PC-9 (cell line): ENCODE data around the gene SPPL3. TPM values are rescaled to one million over a fixed set of nuclear protein-coding genes. Genes with fewer than 3 reads are reported as not detected.

Experiments used
- BruUV-seq: library from RNA; stranded (reverse); fragments of 400-500 nt; replicated peaks from 2 replicates; lab custom pipeline; 2021; lab: Mats Ljungman, UMichigan
- CTCF ChIA-PET: fragments of 300-600 bp; sonication (Branson Sonifier 250); formaldehyde crosslinking; loops from one replicate; lab custom pipeline; 2022; ENCODE audit warnings: antibody characterized with exemption; lab: Charles Lee
- POLR2A ChIA-PET: fragments of 300-600 bp; sonication (Branson Sonifier 250); formaldehyde crosslinking; loops from one replicate; lab custom pipeline; 2022; ENCODE audit warnings: antibody characterized with exemption; ENCODE audit not compliant: unreplicated experiment; lab: Charles Lee
- DNase-seq, 2 experiments: peaks; one replicate each; pipeline versions ENCODE4 v3.0.0 to v3.0.0-alpha.2; 2015 to 2022; ENCODE audit warnings: mixed read lengths in 1 of 2
- H2AFZ ChIP-seq: fragments of 200-600 bp; sonication (generic); 2 replicates; pipeline ENCODE4 v1.8.1; 2017; ENCODE audit warnings: antibody characterized with exemption
- H3F3A ChIP-seq: fragments of 200-600 bp; sonication (generic); 2 replicates; pipeline ENCODE4 v1.8.1; 2017; ENCODE audit warnings: antibody characterized with exemption, mild to moderate bottlenecking, low read depth; ENCODE audit not compliant: insufficient read depth
- H3K27ac ChIP-seq: fragments of 200-600 bp; sonication (generic); 2 replicates; pipeline ENCODE4 v1.6.1; 2016; ENCODE audit warnings: mixed run types
- H3K27me3 ChIP-seq: fragments of 200-600 bp; sonication (generic); 2 replicates; pipeline ENCODE4 v1.6.1; 2016; ENCODE audit warnings: low read depth, mixed run types; ENCODE audit not compliant: insufficient read depth
- H3K36me3 ChIP-seq: fragments of 200-600 bp; sonication (generic); 2 replicates; pipeline ENCODE4 v1.6.1; 2016; ENCODE audit warnings: low read depth, mixed run types
- H3K4me1 ChIP-seq: fragments of 200-600 bp; sonication (generic); replicated peaks from 2 replicates; pipeline ENCODE4 v1.6.1; 2016; ENCODE audit warnings: mixed run types; ENCODE audit not compliant: insufficient read depth
- H3K4me2 ChIP-seq: fragments of 200-600 bp; sonication (generic); 2 replicates; pipeline ENCODE4 v1.6.1; 2017; ENCODE audit warnings: mixed run types
- H3K4me3 ChIP-seq: fragments of 200-600 bp; sonication (generic); 2 replicates; pipeline ENCODE4 v1.6.1; 2016; ENCODE audit warnings: mixed run types
- H3K79me2 ChIP-seq: fragments of 200-600 bp; sonication (generic); 2 replicates; pipeline ENCODE4 v1.6.1; 2017; ENCODE audit warnings: low read depth, mixed run types
- H3K9me2 ChIP-seq: fragments of 200-600 bp; sonication (generic); 2 replicates; pipeline ENCODE4 v1.8.1; 2017; ENCODE audit warnings: mild to moderate bottlenecking; ENCODE audit not compliant: insufficient read depth
- H3K9me3 ChIP-seq: fragments of 200-600 bp; sonication (generic); 2 replicates; pipeline ENCODE4 v1.8.1; 2016; ENCODE audit warnings: low read depth; ENCODE audit not compliant: insufficient read depth
- H4K20me1 ChIP-seq: fragments of 200-600 bp; sonication (generic); 2 replicates; pipeline ENCODE4 v1.8.1; 2017; ENCODE audit not compliant: insufficient read depth
- EZH2 ChIP-seq: fragments of 200-600 bp; sonication (generic); IDR thresholded peaks from 2 replicates; pipeline ENCODE4 v1.8.0; 2017; ENCODE audit warnings: antibody characterized with exemption, low read depth
- intact Hi-C: fragments of 100-400 bp; cut with micrococcal nuclease; formaldehyde crosslinking; loops from one replicate; pipeline ENCODE4 v1.10.0; 2022; ENCODE audit not compliant: unreplicated experiment
- total RNA-seq: library from RNA; stranded (reverse); gene quantifications from 2 replicates; pipeline ENCODE4 v1.2.3, GENCODE V29; 2021
- TF ChIP-seq, protein P1 (sequence below): fragments of 200-600 bp; sonication (generic); conservative IDR thresholded peaks from 2 replicates; pipeline ENCODE4 v1.6.1; 2017; ENCODE audit warnings: mixed run types, antibody characterized with exemption, mild to moderate bottlenecking, moderate library complexity

Gene SPPL3
- total RNA-seq, 1 experiment from 2014 or later = 44.7 TPM

DNA sequence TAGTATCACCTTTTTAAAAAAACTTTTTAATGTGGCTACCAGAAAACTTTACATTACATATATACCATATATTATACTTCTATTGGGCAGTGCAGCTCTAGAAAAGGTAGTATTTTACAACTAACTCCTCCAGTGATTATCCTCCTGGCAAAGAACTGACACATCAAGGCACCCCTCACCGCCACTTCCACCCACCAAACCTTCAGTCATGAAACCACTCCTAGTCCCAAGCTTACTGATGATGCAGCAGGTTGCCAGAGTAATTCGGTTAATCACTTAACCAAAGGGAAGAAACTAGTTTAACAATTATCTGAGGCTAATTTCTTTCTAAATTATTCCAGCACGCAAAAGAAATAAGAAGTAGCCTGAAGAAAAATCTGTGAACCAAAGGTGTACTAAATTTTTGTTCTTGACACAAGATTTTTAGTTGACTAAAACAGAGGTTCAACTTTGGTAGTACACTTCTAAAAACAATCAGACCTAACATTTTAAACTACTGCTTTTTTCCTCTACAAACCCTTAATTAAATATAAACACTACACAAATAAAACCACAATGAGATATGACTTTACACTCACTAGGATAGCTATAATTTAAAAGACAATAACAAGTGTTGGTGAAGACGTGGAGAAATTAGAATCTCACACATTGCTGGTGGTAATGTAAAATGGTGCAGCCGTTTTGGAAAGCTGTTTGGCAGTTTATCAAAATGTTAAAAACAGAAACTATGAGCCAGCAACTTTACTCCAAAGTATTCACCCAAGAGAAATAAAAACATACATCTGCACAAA is 16.7 kb downstream of the SPPL3 start:
- H3K4me1 ChIP-seq = no peaks in the 10 kb centered on the region
- H3K9me3 ChIP-seq = no peaks in the 10 kb centered on the region
- POLR2A ChIA-PET = no interaction called here
- H3K79me2 ChIP-seq = peaks cover 82% of the 10 kb centered on the region
- no peaks in the 10 kb centered on the region for H3K27me3 ChIP-seq
- no peak for DNase-seq
- H2AFZ ChIP-seq = no peak overlapping the region
- H3K4me3 ChIP-seq = no peak overlapping the region
- BruUV-seq = no TSS peak
- peaks cover 52% of the 10 kb centered on the region for H4K20me1 ChIP-seq
- intact Hi-C loops = no loop called here
- no peak overlapping the region for H3K27ac ChIP-seq
- H3K36me3 ChIP-seq = no peaks in the 10 kb centered on the region
- no peaks in the 10 kb centered on the region for H3K9me2 ChIP-seq
- no peak overlapping the region for H3K4me2 ChIP-seq
- TF ChIP-seq EZH2 = no peak
- TF ChIP-seq, protein P1, sequence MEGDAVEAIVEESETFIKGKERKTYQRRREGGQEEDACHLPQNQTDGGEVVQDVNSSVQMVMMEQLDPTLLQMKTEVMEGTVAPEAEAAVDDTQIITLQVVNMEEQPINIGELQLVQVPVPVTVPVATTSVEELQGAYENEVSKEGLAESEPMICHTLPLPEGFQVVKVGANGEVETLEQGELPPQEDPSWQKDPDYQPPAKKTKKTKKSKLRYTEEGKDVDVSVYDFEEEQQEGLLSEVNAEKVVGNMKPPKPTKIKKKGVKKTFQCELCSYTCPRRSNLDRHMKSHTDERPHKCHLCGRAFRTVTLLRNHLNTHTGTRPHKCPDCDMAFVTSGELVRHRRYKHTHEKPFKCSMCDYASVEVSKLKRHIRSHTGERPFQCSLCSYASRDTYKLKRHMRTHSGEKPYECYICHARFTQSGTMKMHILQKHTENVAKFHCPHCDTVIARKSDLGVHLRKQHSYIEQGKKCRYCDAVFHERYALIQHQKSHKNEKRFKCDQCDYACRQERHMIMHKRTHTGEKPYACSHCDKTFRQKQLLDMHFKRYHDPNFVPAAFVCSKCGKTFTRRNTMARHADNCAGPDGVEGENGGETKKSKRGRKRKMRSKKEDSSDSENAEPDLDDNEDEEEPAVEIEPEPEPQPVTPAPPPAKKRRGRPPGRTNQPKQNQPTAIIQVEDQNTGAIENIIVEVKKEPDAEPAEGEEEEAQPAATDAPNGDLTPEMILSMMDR = no peak
- CTCF ChIA-PET = interaction anchor here (0.5 kb wide), 1 partner anchor 772 kb away, joined by 16 read pairs; no protein-coding TSS in a partner anchor
- no peaks in the 10 kb centered on the region for H3F3A ChIP-seq

DNA sequence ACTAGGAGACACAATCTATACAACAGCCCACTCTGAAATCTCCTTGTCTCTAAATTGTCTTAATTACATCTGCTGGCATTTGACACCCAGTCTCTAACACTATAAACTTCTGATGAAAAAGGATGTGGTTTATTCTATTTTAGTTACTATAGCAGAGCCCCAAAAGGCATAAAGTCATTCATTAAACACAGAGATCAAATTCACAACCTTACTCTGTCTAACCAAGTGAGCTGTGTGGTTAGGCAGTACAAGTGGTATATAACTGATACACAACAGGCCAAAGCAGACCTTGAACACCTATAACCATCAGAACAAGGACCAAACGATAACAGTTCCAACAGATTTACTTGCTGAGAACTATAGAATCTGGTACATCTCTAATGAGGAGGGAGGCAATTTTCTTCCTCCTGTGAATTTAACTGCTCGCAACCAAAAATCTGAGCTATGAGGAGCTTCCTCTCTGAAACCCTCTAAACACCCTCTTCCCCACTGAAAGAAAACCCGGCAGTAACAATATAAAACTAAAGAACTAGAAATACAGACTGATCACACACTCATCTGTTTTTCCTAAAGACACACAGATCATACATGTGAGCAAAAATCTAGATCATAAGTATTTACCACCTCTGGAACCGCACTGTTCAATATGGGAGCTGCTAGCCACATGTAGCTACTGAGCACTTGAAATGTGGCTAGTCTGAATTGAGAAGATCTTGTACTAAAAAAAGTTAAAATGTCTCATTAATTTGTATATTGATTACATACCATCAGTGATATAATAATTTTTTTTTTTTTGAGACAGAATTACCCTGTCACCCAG is 17.7 kb downstream of the SPPL3 start:
- H3K9me3 ChIP-seq = no peaks in the 10 kb centered on the region
- peaks cover 82% of the 10 kb centered on the region for H3K79me2 ChIP-seq
- H3K9me2 ChIP-seq = no peaks in the 10 kb centered on the region
- no TSS peak for BruUV-seq
- no peak overlapping the region for H3K4me3 ChIP-seq
- DNase-seq = no peak
- TF ChIP-seq EZH2 = no peak
- TF ChIP-seq, protein P1 = no peak
- H3F3A ChIP-seq = no peaks in the 10 kb centered on the region
- H3K4me2 ChIP-seq = no peak overlapping the region
- peaks cover 54% of the 10 kb centered on the region for H4K20me1 ChIP-seq
- intact Hi-C loops = no loop called here
- CTCF ChIA-PET = no interaction called here
- POLR2A ChIA-PET = interaction anchor here (0.6 kb wide), 1 partner anchor 240 kb away, joined by 12 read pairs; no protein-coding TSS in a partner anchor
- no peaks in the 10 kb centered on the region for H3K4me1 ChIP-seq
- no peaks in the 10 kb centered on the region for H3K36me3 ChIP-seq
- no peak overlapping the region for H2AFZ ChIP-seq
- no peak overlapping the region for H3K27ac ChIP-seq
- no peaks in the 10 kb centered on the region for H3K27me3 ChIP-seq

GRCh38 chr12:120885521-120885920 is 18.6 kb downstream of the SPPL3 start:
- TF ChIP-seq, protein P1 = no peak
- no peak for TF ChIP-seq EZH2
- no peaks in the 10 kb centered on the region for H3K9me3 ChIP-seq
- POLR2A ChIA-PET = no interaction called here
- H2AFZ ChIP-seq = no peak overlapping the region
- H3K36me3 ChIP-seq = no peaks in the 10 kb centered on the region
- intact Hi-C loops = no loop called here
- no peak overlapping the region for H3K4me2 ChIP-seq
- CTCF ChIA-PET = no interaction called here
- no peaks in the 10 kb centered on the region for H3K27me3 ChIP-seq
- H3K4me3 ChIP-seq = no peak overlapping the region
- DNase-seq = no peak
- peaks cover 84% of the 10 kb centered on the region for H3K79me2 ChIP-seq
- no peaks in the 10 kb centered on the region for H3F3A ChIP-seq
- peaks cover 47% of the 10 kb centered on the region for H4K20me1 ChIP-seq
- no peaks in the 10 kb centered on the region for H3K4me1 ChIP-seq
- no peak overlapping the region for H3K27ac ChIP-seq
- no peaks in the 10 kb centered on the region for H3K9me2 ChIP-seq
- no TSS peak for BruUV-seq
